HEK293 (cell line): ENCODE results near the gene SNX21.

ENCODE experiments used
- CTCF ChIP-seq: fragments of 450-650 bp; formaldehyde crosslinking; IDR thresholded peaks from 2 replicates; pipeline ENCODE4 v1.5.1; 2016; ENCODE audit warnings: missing biosample characterization, missing genetic modification characterization
- TRIM28 ChIP-seq: IDR thresholded peaks from 2 replicates; pipeline ENCODE4 v1.6.1; 2011; ENCODE audit warnings: low read length, control low read depth, borderline replicate concordance

DNA sequence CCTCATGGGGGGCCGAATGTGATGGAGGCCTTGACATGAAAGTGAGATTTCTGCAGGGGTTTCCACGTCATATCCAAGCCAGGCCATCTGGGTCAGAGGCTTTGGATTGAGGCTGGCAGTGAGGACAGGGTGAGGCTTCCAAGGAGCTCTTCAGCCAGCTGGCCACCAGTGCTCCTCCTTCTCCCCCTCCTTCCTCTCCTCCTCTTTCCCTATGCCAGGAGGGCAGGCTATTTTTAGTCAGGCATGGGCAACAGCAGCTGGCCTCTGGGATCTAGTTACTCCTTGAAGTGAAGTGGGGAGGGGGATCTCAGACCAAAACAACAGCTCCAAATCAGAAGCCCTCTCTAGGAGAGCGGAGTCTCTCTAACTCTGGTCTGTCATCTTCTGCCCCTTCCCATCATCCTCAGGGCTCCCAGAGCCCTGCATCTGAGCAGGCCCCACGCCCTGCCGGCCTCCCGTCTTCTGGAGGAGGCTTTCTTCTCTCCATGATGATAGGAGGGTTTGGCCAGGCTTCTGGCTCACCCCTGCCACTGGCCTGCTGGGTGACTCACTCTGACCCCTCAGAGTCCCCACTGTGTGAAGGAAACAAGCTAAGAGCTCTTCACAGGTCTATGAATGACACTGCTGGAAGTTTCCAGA is 7.1 kb upstream of the SNX21 start:
- TF ChIP-seq CTCF (tag by site-specific recombination): no peak
- TF ChIP-seq TRIM28: no peak
